Measurements from ENCODE around the gene GSAP.

DNA sequence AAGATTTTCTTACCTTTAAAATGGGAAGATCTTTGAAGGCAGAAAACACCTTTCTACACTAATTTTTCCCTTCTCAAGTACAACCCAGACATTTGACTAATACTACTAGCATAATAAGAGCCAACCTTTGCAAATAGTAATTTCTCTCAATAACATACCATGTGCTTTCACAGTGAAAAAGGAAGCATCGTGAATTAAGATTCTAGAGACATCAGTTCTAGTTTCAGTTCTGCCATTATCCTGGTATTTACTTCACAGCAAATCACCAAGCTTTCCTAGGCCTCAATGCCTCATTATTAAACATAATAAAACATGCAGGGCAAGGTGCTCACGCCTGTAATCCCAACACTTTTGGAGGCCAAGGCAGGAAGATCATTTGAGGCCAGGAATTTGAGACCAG lies 24.9 kb downstream of the GSAP start:
- TF ChIP-seq, protein P1, sequence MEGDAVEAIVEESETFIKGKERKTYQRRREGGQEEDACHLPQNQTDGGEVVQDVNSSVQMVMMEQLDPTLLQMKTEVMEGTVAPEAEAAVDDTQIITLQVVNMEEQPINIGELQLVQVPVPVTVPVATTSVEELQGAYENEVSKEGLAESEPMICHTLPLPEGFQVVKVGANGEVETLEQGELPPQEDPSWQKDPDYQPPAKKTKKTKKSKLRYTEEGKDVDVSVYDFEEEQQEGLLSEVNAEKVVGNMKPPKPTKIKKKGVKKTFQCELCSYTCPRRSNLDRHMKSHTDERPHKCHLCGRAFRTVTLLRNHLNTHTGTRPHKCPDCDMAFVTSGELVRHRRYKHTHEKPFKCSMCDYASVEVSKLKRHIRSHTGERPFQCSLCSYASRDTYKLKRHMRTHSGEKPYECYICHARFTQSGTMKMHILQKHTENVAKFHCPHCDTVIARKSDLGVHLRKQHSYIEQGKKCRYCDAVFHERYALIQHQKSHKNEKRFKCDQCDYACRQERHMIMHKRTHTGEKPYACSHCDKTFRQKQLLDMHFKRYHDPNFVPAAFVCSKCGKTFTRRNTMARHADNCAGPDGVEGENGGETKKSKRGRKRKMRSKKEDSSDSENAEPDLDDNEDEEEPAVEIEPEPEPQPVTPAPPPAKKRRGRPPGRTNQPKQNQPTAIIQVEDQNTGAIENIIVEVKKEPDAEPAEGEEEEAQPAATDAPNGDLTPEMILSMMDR (IDR thresholded peaks at IDR 0.05): no peak
- no peak for TF ChIP-seq ATF1 (CRISPR knock-in tag; IDR thresholded peaks at IDR 0.05)
- TF ChIP-seq, protein P2, sequence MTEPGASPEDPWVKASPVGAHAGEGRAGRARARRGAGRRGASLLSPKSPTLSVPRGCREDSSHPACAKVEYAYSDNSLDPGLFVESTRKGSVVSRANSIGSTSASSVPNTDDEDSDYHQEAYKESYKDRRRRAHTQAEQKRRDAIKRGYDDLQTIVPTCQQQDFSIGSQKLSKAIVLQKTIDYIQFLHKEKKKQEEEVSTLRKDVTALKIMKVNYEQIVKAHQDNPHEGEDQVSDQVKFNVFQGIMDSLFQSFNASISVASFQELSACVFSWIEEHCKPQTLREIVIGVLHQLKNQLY (CRISPR knock-in tag; IDR thresholded peaks at IDR 0.05): no peak
- no peak for TF ChIP-seq SP1 (CRISPR knock-in tag; conservative IDR thresholded peaks at IDR 0.05)
- TF ChIP-seq ESRRA (CRISPR knock-in tag; IDR thresholded peaks at IDR 0.05; ENCODE audit: borderline replicate concordance): no peak
- TF ChIP-seq, protein P3, sequence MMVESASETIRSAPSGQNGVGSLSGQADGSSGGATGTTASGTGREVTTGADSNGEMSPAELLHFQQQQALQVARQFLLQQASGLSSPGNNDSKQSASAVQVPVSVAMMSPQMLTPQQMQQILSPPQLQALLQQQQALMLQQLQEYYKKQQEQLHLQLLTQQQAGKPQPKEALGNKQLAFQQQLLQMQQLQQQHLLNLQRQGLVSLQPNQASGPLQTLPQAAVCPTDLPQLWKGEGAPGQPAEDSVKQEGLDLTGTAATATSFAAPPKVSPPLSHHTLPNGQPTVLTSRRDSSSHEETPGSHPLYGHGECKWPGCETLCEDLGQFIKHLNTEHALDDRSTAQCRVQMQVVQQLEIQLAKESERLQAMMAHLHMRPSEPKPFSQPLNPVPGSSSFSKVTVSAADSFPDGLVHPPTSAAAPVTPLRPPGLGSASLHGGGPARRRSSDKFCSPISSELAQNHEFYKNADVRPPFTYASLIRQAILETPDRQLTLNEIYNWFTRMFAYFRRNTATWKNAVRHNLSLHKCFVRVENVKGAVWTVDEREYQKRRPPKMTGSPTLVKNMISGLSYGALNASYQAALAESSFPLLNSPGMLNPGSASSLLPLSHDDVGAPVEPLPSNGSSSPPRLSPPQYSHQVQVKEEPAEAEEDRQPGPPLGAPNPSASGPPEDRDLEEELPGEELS (CRISPR knock-in tag; IDR thresholded peaks at IDR 0.05): no peak
- no peak for TF ChIP-seq FOXK1 (CRISPR knock-in tag; IDR thresholded peaks at IDR 0.05)
- TF ChIP-seq, protein P4, sequence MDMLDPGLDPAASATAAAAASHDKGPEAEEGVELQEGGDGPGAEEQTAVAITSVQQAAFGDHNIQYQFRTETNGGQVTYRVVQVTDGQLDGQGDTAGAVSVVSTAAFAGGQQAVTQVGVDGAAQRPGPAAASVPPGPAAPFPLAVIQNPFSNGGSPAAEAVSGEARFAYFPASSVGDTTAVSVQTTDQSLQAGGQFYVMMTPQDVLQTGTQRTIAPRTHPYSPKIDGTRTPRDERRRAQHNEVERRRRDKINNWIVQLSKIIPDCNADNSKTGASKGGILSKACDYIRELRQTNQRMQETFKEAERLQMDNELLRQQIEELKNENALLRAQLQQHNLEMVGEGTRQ (CRISPR knock-in tag; IDR thresholded peaks at IDR 0.05): no peak
